ACC112 (cell line): Measurements from ENCODE around the gene EXTL1.

Source experiments
- H2AFZ ChIP-seq: fragments of 200-600 bp; sonication (generic); one replicate; pipeline ENCODE4 v1.6.0; 2017; ENCODE audit warnings: antibody characterized with exemption, low read length; ENCODE audit not compliant: unreplicated experiment
- H3K27ac ChIP-seq: fragments of 200-600 bp; sonication (generic); 2 replicates; pipeline ENCODE4 v1.5.1; 2014; ENCODE audit warnings: low read depth, mild to moderate bottlenecking, antibody characterized with exemption, low read length, moderate library complexity
- H3K27me3 ChIP-seq: fragments of 200-600 bp; sonication (generic); 2 replicates; pipeline ENCODE4 v1.6.1; 2014; ENCODE audit warnings: mild to moderate bottlenecking, antibody characterized with exemption, low read length, moderate library complexity, mixed read lengths; ENCODE audit not compliant: insufficient read depth
- H3K36me3 ChIP-seq: fragments of 200-600 bp; sonication (generic); 2 replicates; pipeline ENCODE4 v1.6.1; 2016; ENCODE audit warnings: mild to moderate bottlenecking, antibody characterized with exemption, low read length, moderate library complexity, mixed read lengths; ENCODE audit not compliant: insufficient read depth
- H3K4me1 ChIP-seq: fragments of 200-600 bp; sonication (generic); one replicate; pipeline ENCODE4 v1.6.1; 2016; ENCODE audit warnings: low read length, mixed read lengths; ENCODE audit not compliant: insufficient read depth, unreplicated experiment, control insufficient read depth
- H3K4me3 ChIP-seq: fragments of 200-600 bp; sonication (generic); 2 replicates; pipeline ENCODE4 v1.5.1; 2014; ENCODE audit warnings: mild to moderate bottlenecking, low read depth, low read length
- H3K79me2 ChIP-seq: fragments of 200-600 bp; sonication (generic); one replicate; pipeline ENCODE4 v1.6.0; 2016; ENCODE audit warnings: low read length; ENCODE audit not compliant: control insufficient read depth, unreplicated experiment, insufficient read depth

The EXTL1 gene

DNA sequence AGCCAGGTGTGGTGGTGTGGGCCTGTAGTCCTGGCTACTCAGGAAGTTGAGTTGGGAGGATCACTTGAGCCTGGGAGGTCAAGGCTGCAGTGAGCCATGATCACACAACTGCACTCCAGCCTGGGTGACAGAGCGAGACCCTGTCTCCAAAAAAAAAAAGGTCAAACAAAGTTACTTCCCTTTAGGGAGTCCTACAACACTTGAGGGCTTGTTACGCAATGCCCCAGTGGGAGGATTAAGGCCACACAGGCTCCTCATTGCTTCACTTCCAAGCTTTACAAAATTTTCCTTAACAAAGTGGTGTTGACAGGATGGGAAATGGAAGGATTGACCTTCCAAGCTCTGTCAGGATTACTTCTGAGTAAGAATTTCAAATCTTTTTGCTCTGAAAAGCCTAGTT lies 6.2 kb upstream of the EXTL1 start:
- H3K4me3 ChIP-seq = no peak overlapping the region
- H3K27ac ChIP-seq = no peak overlapping the region
- H3K4me1 ChIP-seq = peaks cover 16% of the 10 kb centered on the region
- H3K79me2 ChIP-seq = no peaks in the 10 kb centered on the region
- H3K27me3 ChIP-seq = no peaks in the 10 kb centered on the region
- H2AFZ ChIP-seq = no peak overlapping the region
- H3K36me3 ChIP-seq = no peaks in the 10 kb centered on the region

DNA sequence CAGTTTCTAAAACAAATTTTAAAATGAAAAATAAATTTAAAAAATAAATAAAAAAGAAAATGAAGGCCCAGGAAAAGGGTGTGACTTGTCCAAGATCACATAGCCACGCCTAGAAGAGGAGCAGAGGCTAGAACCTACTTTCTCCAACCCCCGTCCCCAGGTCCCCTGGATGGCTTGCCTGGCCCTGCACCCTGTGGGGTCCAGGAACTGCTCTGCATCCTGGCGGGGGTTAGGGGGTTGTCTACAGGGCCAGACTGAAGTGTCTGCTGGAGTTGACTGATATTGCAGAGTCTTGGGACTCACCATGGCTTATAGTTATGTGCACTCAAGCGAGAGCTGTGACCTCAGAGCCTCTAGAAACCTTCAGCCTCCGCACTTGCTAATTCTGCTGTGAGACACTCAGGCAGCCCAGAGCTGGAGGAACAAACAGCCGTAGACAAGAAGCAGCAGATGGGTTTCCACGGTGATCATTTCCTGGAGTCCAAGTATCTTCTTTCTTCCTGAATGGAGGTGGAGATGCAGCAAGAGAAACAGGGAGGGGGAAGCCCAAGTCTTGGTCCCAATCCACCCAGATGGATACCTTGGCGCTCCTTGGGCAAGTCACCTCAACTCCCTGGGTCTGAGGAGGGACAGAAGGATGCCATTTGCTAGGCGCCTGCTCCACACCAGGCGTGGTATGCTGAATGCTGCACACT lies 5.2 kb upstream of the EXTL1 start:
- Histone ChIP-seq H3K4me1 (peaks cover 25% of the 10 kb centered on the region), H3K4me3 (no peak overlapping the region), H3K27ac (no peak overlapping the region), H2AFZ (no peak overlapping the region), H3K36me3 (no peaks in the 10 kb centered on the region), H3K27me3 (no peaks in the 10 kb centered on the region), H3K79me2 (no peaks in the 10 kb centered on the region)

GRCh38 chr1:26016953-26017545 lies 4.5 kb upstream of the EXTL1 start:
- Histone ChIP-seq H3K27ac (no peak overlapping the region), H3K27me3 (no peaks in the 10 kb centered on the region), H2AFZ (no peak overlapping the region), H3K36me3 (no peaks in the 10 kb centered on the region), H3K4me3 (no peak overlapping the region), H3K4me1 (peaks cover 25% of the 10 kb centered on the region), H3K79me2 (no peaks in the 10 kb centered on the region)

GRCh38 chr1:26017606-26018005 lies 4.0 kb upstream of the EXTL1 start:
- H3K4me1 ChIP-seq = peaks cover 25% of the 10 kb centered on the region
- H3K27ac ChIP-seq = no peak overlapping the region
- H3K4me3 ChIP-seq = no peak overlapping the region
- no peaks in the 10 kb centered on the region for H3K36me3 ChIP-seq
- no peak overlapping the region for H2AFZ ChIP-seq
- no peaks in the 10 kb centered on the region for H3K79me2 ChIP-seq
- H3K27me3 ChIP-seq = no peaks in the 10 kb centered on the region

DNA sequence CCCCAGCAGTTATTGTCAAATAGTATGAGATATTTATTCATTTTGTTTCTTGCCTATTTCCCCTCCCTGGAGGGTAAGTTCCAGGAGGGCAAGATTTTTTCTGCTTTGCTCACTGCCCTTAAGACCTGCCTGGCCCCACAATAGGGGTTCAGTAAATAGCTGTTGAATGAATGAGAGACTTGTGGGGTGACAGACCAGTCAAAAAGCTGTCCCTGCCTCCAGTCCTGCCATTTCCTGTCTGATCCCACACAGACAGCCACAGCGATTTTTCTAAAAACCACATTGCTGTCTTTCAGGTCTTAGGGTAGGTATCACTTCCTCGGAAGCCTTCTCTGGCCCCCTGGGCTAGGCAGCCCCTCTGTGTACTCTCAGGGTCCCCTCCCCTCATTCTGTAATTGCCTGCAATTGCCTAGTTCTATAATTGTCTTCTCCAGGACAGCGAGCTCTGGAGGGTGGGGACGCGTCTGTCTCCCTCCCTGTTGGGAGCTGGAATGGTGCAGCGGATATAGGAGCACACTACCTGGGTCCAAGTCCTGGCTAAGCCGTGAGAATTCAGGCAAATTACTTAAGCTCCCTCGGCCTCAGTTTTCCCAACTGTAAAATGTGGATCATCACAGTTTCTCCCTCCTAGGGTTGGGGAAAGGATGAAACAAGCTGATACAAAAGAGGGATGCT lies 1.8 kb upstream of the EXTL1 start:
- H3K27me3 ChIP-seq = no peaks in the 10 kb centered on the region
- H3K79me2 ChIP-seq = no peaks in the 10 kb centered on the region
- peak overlapping the region; percentile 73 for H2AFZ ChIP-seq
- no peaks in the 10 kb centered on the region for H3K36me3 ChIP-seq
- peaks cover 25% of the 10 kb centered on the region for H3K4me1 ChIP-seq
- H3K27ac ChIP-seq = no peak overlapping the region
- H3K4me3 ChIP-seq = no peak overlapping the region

DNA sequence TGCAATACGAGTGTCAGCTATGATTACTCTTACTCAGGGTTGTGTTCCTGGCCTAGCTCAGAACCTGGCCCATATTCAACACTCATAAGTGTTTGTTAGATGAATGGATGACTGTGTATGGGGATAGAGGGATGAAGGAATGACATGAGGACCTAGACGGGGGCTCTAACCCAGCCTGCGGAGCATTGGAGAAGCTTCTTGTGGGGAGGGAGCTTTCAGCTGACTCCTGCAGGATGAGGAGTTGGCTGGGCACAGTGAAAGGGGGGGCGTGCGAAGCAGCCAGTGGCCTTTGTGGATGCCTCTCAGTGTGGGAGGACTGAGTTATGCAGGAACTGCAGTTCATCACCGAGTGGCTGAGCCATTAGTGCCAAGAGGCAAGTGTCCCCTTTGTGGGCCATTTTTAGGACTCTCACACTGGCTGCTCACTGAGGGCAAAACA lies 1.2 kb upstream of the EXTL1 start:
- Histone ChIP-seq H3K27ac (no peak overlapping the region), H3K36me3 (no peaks in the 10 kb centered on the region), H3K79me2 (no peaks in the 10 kb centered on the region), H3K4me1 (peaks cover 22% of the 10 kb centered on the region), H2AFZ (no peak overlapping the region), H3K27me3 (no peaks in the 10 kb centered on the region), H3K4me3 (no peak overlapping the region)

- no peak overlapping the region for H3K27ac ChIP-seq
- no peaks in the 10 kb centered on the region for H3K79me2 ChIP-seq
- H3K27me3 ChIP-seq = no peaks in the 10 kb centered on the region
- H3K4me3 ChIP-seq = no peak overlapping the region
- no peak overlapping the region for H2AFZ ChIP-seq
- H3K36me3 ChIP-seq = no peaks in the 10 kb centered on the region
- peaks cover 20% of the 10 kb centered on the region for H3K4me1 ChIP-seq
These were observed 481 bp upstream of the EXTL1 start for GRCh38 chr1:26020941-26021646.

- Histone ChIP-seq H3K4me3 (no peak overlapping the region), H3K4me1 (peaks cover 20% of the 10 kb centered on the region), H3K79me2 (no peaks in the 10 kb centered on the region), H3K27me3 (no peaks in the 10 kb centered on the region), H3K27ac (no peak overlapping the region), H2AFZ (no peak overlapping the region), H3K36me3 (no peaks in the 10 kb centered on the region)
These were observed 817 bp downstream of the EXTL1 start for GRCh38 chr1:26022404-26022779.

DNA sequence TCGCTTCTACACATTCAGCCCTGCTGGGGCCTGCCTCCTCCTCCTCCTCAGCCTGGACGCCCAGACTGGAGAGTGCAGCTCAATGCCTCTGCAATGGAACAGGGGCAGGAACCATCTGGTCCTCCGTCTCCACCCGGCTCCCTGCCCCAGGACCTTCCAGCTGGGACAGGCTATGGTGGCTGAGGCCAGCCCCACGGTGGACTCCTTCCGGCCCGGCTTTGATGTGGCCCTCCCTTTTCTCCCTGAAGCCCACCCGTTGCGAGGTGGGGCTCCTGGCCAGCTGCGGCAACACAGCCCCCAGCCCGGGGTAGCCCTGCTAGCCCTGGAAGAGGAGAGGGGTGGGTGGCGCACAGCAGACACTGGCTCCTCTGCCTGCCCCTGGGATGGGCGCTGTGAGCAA lies 1.4 kb downstream of the EXTL1 start:
- Histone ChIP-seq H3K27ac (no peak overlapping the region), H3K4me1 (peaks cover 24% of the 10 kb centered on the region), H3K79me2 (no peaks in the 10 kb centered on the region), H2AFZ (no peak overlapping the region), H3K27me3 (no peaks in the 10 kb centered on the region), H3K36me3 (no peaks in the 10 kb centered on the region), H3K4me3 (no peak overlapping the region)

DNA sequence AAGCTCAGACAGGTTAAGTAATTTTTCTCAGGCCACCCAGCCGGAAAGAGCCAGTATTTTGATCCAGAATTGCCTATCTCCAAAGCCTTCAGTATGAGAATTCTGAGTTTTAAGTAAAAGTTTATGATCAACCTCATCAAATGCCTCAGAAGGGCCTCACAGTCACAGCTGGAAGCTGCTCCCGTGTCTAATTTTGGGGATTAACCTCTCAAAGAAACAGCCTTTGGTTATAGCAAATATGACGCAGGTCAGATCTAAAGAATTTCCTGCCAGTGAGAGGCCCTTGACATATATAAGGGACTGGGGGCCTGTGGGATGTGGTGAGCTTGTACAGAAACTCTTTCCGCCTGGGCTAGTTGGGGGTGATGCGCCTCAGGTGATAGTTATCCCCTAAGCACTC lies 2.3 kb downstream of the EXTL1 start:
- H3K27me3 ChIP-seq = no peaks in the 10 kb centered on the region
- H3K36me3 ChIP-seq = no peaks in the 10 kb centered on the region
- H3K27ac ChIP-seq = no peak overlapping the region
- peaks cover 24% of the 10 kb centered on the region for H3K4me1 ChIP-seq
- no peak overlapping the region for H3K4me3 ChIP-seq
- no peak overlapping the region for H2AFZ ChIP-seq
- H3K79me2 ChIP-seq = no peaks in the 10 kb centered on the region
